Hepatocyte (in vitro differentiated cells): ENCODE measurements around the gene OST4. TPM values are rescaled to one million over a fixed set of nuclear protein-coding genes. Genes with fewer than 3 reads are reported as not detected.

Experiments
- DNase-seq: peaks from one replicate; pipeline ENCODE4 v3.0.0-alpha.2; 2016; ENCODE audit warnings: low spot score
- H2AFZ ChIP-seq: fragments of 200-600 bp; sonication (generic); 2 replicates; pipeline ENCODE4 v1.6.0; 2016; ENCODE audit warnings: antibody characterized with exemption, mild to moderate bottlenecking
- H3K27ac ChIP-seq: fragments of 200-600 bp; sonication (generic); 2 replicates; pipeline ENCODE4 v1.5.1; 2016; ENCODE audit warnings: mild to moderate bottlenecking
- H3K27me3 ChIP-seq: fragments of 200-600 bp; sonication (generic); 2 replicates; pipeline ENCODE4 v1.6.1; 2016
- H3K36me3 ChIP-seq: fragments of 200-600 bp; sonication (generic); replicated peaks from 2 replicates; pipeline ENCODE4 v1.5.1; 2016; ENCODE audit warnings: low read depth; ENCODE audit not compliant: insufficient read depth
- H3K4me1 ChIP-seq: fragments of 200-600 bp; sonication (generic); 2 replicates; pipeline ENCODE4 v1.5.1; 2016; ENCODE audit warnings: mild to moderate bottlenecking, moderate library complexity; ENCODE audit not compliant: insufficient read depth
- H3K4me2 ChIP-seq: fragments of 200-600 bp; sonication (generic); 2 replicates; pipeline ENCODE4 v1.6.0; 2016
- H3K4me3 ChIP-seq: fragments of 200-600 bp; sonication (generic); 2 replicates; pipeline ENCODE4 v1.5.1; 2016; ENCODE audit warnings: mild to moderate bottlenecking
- H3K79me2 ChIP-seq: fragments of 200-600 bp; sonication (generic); 2 replicates; pipeline ENCODE4 v1.6.0; 2017; ENCODE audit warnings: mild to moderate bottlenecking
- H3K9me2 ChIP-seq: fragments of 200-600 bp; sonication (generic); replicated peaks from 2 replicates; pipeline ENCODE4 v1.6.0; 2017; ENCODE audit warnings: mild to moderate bottlenecking; ENCODE audit not compliant: insufficient read depth
- H3K9me3 ChIP-seq: fragments of 200-600 bp; sonication (generic); 2 replicates; pipeline ENCODE4 v1.5.1; 2016; ENCODE audit warnings: low read depth, mild to moderate bottlenecking
- H4K20me1 ChIP-seq: fragments of 200-600 bp; sonication (generic); 2 replicates; pipeline ENCODE4 v1.6.0; 2016; ENCODE audit warnings: mild to moderate bottlenecking; ENCODE audit not compliant: insufficient read depth, poor library complexity, severe bottlenecking
- EZH2 ChIP-seq: fragments of 200-600 bp; sonication (generic); IDR thresholded peaks from 2 replicates; pipeline ENCODE4 v1.6.1; 2016; ENCODE audit warnings: antibody characterized with exemption, mild to moderate bottlenecking, borderline replicate concordance
- EZH2phosphoT487 ChIP-seq: fragments of 200-600 bp; sonication (generic); IDR thresholded peaks from one replicate; pipeline ENCODE4 v1.6.1; 2018; ENCODE audit warnings: antibody characterized with exemption, mild to moderate bottlenecking, low read depth, moderate library complexity; ENCODE audit not compliant: unreplicated experiment, severe bottlenecking
- WGBS: methylation state at CpG from one replicate; pipeline ENCODE4 v1.1.6; 2016; ENCODE audit warnings: low lambda C conversion rate; ENCODE audit errors: missing lambda C conversion rate; 5-methylcytosine and 5-hydroxymethylcytosine counted together
- polyA plus RNA-seq: library from polyadenylated mRNA; unstranded; fragments of >200 nt; fragmentation: Nextera tagmentation; extraction: Ambion mirVana; gene quantifications from 2 replicates; pipeline ENCODE4 v1.2.1, GENCODE V29; 2016
- total RNA-seq: library from RNA; depleted of rRNA; stranded (reverse); fragments of >200 nt; gene quantifications from 2 replicates; pipeline ENCODE4 v1.2.3, GENCODE V29; 2014
- TF ChIP-seq, protein P1 (sequence below): fragments of 200-600 bp; sonication (generic); IDR thresholded peaks from 2 replicates; pipeline ENCODE4 v1.5.1; 2016; ENCODE audit warnings: antibody characterized with exemption, mild to moderate bottlenecking; ENCODE audit not compliant: poor library complexity

OST4 gene
- total and polyA plus RNA-seq, 2 experiments from 2014 or later: 364 to 839 TPM

DNA sequence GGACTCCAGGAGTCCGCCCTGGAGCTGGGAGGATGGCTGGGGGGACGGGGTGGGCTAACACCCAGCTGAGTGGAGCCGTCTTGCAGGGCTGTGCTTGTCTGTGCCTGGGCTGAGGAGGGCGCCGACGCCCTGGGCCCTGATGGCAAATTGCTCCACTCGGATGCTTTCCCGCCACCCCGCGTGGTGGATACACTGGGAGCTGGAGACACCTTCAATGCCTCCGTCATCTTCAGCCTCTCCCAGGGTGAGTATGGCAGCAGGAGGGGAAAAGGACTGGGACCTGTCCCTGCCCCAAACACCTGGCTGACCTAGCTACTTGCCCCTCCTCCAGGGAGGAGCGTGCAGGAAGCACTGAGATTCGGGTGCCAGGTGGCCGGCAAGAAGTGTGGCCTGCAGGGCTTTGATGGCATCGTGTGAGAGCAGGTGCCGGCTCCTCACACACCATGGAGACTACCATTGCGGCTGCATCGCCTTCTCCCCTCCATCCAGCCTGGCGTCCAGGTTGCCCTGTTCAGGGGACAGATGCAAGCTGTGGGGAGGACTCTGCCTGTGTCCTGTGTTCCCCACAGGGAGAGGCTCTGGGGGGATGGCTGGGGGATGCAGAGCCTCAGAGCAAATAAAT, 28.0 kb upstream of the OST4 start:
- H4K20me1 ChIP-seq: no peaks in the 10 kb centered on the region
- H3K27me3 ChIP-seq: no peaks in the 10 kb centered on the region
- H3K27ac ChIP-seq: no peak overlapping the region
- DNase-seq: no peak
- H3K9me3 ChIP-seq: no peaks in the 10 kb centered on the region
- no peak overlapping the region for H3K4me3 ChIP-seq
- H3K4me2 ChIP-seq: no peak overlapping the region
- TF ChIP-seq, protein P1, sequence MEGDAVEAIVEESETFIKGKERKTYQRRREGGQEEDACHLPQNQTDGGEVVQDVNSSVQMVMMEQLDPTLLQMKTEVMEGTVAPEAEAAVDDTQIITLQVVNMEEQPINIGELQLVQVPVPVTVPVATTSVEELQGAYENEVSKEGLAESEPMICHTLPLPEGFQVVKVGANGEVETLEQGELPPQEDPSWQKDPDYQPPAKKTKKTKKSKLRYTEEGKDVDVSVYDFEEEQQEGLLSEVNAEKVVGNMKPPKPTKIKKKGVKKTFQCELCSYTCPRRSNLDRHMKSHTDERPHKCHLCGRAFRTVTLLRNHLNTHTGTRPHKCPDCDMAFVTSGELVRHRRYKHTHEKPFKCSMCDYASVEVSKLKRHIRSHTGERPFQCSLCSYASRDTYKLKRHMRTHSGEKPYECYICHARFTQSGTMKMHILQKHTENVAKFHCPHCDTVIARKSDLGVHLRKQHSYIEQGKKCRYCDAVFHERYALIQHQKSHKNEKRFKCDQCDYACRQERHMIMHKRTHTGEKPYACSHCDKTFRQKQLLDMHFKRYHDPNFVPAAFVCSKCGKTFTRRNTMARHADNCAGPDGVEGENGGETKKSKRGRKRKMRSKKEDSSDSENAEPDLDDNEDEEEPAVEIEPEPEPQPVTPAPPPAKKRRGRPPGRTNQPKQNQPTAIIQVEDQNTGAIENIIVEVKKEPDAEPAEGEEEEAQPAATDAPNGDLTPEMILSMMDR: no peak
- H3K9me2 ChIP-seq: no peaks in the 10 kb centered on the region
- peaks cover 8% of the 10 kb centered on the region for H3K4me1 ChIP-seq
- WGBS: 95% methylated on average over 19 of the region's 19 CpGs
- no peaks in the 10 kb centered on the region for H3K79me2 ChIP-seq
- no peak overlapping the region for H2AFZ ChIP-seq
- no peaks in the 10 kb centered on the region for H3K36me3 ChIP-seq

DNA sequence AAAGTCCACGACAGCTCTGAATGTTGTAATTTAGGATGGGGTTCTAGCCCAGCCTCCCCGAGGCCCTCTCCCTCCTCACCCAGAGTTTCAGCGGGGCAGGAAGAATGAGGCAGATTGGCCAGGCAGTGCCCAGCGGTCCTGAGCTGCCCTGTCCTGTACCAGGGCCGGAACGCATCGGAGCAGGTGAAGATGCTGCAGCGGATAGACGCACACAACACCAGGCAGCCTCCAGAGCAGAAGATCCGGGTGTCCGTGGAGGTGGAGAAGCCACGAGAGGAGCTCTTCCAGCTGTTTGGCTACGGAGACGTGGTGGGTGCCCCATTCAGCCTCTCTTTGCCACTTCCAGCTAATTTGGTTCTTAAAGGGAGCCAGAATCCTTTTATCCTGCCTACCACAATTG, 25.9 kb upstream of the OST4 start:
- no peak overlapping the region for H3K27ac ChIP-seq
- no peaks in the 10 kb centered on the region for H3K27me3 ChIP-seq
- H3K4me3 ChIP-seq: no peak overlapping the region
- no peaks in the 10 kb centered on the region for H3K36me3 ChIP-seq
- no peaks in the 10 kb centered on the region for H3K9me3 ChIP-seq
- no peak overlapping the region for H2AFZ ChIP-seq
- no peaks in the 10 kb centered on the region for H3K9me2 ChIP-seq
- no peak overlapping the region for H3K4me2 ChIP-seq
- no peak for DNase-seq
- TF ChIP-seq EZH2phosphoT487: no peak
- TF ChIP-seq, protein P1: no peak
- no peak for TF ChIP-seq EZH2
- H3K4me1 ChIP-seq: peaks cover 24% of the 10 kb centered on the region
- WGBS: 92% methylated on average over 14 of the region's 14 CpGs
- no peaks in the 10 kb centered on the region for H3K79me2 ChIP-seq
- H4K20me1 ChIP-seq: no peaks in the 10 kb centered on the region

GRCh38 chr2:27096748-27097297, 25.4 kb upstream of the OST4 start:
- Histone ChIP-seq H3K9me3 (no peaks in the 10 kb centered on the region), H3K4me1 (peaks cover 24% of the 10 kb centered on the region), H3K4me2 (no peak overlapping the region), H3K36me3 (no peaks in the 10 kb centered on the region), H4K20me1 (no peaks in the 10 kb centered on the region), H3K27me3 (no peaks in the 10 kb centered on the region), H3K79me2 (no peaks in the 10 kb centered on the region), H2AFZ (no peak overlapping the region), H3K4me3 (no peak overlapping the region), H3K9me2 (no peaks in the 10 kb centered on the region), H3K27ac (no peak overlapping the region)
- WGBS: 82% methylated on average over 3 of the region's 3 CpGs
- no peak for DNase-seq
- TF ChIP-seq, protein P1: no peak
- no peak for TF ChIP-seq EZH2
- TF ChIP-seq EZH2phosphoT487: no peak
